Stimulated activated naive CD4-positive, alpha-beta T cell treated with Interleukin-2 at 50 U/mL for 16 hours (primary cell): Measurements from ENCODE around the gene POLR3E.

Source experiments
- DNase-seq: peaks from one replicate; lab custom pipeline; 2025; lab: John Stamatoyannopoulos, UW

Gene POLR3E

DNA sequence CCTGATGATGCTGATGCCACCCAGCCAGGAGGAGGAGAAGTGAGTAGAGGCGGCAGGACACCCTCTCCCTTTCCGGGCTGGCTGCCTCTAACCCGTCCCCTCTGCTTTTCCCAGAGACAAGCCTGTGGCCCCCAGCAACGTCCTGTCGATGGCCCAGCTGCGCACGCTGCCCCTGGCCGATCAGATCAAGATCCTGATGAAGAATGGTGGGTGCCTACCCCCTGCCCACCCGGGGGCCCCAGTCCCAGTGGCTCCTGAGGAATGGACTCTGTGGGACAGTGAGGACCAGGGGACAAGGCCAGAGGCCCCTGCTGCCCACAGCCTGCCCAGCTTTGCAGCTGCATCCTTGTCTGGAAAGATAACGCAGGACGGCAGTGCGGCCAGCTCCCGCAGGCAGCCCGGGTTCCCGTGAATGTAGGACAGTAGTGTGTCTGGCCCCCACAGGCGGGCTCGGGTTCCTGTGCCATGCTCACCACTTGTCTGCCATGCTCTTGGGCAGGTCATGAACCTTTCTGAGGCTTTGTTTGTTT, 19.9 kb downstream of the POLR3E start:
- no peak for DNase-seq

DNA sequence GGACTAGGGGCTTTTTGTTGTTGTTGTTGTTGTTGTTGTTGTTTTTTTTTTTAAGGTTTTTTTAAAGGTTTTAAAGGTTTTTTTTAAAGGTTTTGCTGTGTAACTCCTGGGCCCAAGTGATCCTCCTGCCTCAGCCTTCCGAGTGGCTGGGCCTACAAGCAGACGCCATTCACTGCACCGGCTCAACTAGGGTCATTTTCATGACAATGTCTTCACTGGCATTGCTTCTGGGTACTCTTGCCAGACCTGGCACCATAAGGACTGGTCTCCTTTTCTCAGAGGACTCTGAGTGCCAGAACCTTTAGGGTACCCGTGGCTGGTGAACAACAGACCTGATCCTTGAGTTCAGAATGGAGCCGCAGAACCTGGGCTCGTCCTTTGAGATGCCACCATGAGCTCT, 20.4 kb downstream of the POLR3E start:
- DNase-seq: no peak

DNA sequence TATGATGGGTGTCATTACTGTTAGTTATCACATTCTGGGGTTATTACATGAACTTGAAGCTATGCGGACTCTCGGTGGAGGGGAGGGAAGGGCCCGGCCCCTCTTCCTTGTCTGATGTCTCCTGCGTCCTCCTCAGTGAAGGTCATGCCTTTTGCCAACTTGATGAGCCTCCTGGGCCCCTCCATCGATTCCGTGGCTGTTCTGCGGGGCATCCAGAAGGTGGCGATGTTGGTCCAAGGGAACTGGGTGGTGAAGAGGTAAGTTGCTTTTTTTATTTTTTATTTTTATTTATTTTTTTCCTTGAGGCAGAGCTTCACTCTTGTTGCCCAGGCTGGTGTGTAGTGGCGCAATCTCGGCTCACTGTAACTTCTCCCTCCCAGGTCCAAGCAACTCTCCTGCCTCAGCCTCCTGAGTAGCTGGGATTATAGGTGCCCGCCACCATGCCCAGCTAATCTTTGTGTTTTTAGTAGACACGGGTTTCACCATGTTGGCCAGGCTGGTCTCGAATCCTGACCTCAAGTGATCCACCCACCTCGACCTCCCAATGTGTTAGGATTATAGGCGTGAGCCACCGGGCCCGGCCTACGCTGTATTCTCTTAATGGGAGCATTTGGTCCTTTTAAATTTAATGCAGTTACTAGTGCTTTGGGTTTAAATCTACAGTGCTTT, 21.6 kb downstream of the POLR3E start:
- peak; percentile 20 for DNase-seq

DNA sequence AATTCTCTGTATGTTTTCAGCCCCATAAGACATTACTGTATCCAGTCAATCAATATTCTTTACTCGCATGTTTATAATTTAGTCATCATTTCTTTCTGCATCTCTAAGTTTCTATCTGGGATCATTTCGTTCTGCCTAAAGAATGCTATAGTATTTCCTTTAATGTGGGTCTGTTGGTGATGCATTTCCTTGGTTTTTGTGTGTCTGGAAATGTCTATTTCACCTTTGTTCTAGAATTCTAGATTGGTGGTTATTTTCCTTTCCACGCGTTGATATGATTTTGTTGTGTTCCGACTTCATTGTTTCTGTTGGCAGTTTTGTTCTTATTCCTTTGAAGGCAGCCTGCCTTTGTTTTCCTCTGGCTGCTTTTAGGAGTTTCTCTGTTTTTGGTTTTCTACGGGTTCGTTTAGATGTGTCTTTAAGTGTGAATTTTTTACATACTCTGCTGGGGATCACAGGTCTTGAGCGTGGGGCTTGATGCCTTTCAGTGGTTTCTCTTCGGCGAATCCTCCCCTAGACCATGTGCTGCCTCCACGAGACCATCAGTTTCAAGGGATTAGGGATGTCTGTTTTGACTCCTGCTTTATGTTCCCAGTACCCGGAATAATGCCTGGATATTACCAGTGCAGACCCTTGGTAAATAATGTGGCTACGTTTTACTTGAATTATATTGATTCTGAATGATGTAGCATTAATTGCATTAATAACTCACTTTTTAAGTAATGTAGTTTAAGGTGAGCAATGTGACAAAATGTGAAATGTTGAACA, 23.5 kb downstream of the POLR3E start:
- DNase-seq: no peak

DNA sequence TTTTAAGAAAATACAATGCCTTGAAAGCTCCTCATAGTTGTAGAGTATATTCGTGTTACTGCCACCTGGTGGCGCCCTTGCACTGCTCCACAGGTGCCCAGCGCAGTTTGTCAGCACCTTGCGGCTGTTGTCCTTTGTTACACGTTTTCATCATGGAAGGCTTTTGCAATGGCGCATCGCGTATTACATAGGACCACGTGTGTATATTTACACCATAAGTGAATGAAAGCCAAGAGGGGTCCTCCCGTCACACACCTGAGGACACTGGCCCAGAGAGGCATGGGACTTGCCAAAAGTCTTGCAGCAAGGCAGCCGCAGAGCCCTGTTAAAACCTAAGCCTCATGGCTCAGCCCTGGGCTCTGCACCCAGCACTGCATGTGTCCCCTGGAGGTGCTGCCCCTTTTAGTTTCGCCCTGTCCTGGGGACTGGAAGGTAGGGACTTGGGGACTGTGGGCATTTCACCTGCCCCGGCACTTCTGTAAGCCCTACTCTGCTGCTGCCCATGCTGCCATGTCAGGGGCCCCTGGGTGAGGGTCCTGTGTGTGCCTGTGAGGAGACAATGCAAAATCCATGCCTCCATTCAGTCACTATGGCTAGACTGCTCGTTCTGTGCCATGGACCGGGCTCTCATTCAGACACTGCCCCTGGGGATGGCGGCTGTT, 24.3 kb downstream of the POLR3E start:
- DNase-seq: peak; percentile 60

DNA sequence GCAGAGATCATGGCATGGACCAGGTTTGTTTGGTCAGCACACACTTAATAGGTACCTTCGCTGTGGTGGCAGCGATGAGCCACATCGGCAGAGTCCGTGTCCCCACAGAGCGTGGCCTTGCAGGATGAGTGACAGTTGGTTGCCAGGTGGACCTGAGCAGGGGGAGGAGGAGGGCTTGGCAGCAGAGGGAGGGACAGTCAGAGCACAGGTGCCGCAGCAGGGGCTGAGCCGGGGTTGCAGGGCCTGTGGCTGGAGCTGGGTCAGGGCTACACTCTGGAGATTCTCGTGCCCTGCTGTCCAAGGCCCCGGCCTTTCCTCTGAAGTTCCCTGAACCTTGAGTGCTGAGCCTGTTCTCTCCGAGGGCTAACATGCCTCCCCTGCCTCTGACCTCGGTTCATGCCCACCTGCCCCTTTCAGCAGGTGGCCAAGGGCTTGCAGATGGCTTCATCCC, 24.8 kb downstream of the POLR3E start:
- no peak for DNase-seq

DNA sequence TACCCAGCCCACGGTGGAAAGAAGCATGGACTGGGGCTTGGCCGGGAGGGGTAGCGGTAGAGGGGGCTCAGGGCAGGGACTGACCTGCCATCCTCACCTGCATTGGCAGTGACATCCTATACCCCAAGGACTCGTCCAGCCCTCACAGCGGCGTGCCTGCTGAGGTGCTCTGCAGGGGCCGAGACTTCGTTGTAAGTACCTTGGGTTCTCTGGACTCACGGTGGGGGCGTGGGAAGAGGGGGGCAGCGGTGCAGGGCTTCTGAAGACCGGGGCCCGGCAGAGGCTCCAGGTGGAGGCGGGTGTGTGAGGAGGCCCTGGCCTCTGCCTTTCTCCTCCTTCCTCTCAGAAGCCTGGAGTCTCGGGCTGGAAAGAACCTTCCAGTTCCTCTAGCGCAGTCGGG, 25.5 kb downstream of the POLR3E start:
- DNase-seq: no peak

DNA sequence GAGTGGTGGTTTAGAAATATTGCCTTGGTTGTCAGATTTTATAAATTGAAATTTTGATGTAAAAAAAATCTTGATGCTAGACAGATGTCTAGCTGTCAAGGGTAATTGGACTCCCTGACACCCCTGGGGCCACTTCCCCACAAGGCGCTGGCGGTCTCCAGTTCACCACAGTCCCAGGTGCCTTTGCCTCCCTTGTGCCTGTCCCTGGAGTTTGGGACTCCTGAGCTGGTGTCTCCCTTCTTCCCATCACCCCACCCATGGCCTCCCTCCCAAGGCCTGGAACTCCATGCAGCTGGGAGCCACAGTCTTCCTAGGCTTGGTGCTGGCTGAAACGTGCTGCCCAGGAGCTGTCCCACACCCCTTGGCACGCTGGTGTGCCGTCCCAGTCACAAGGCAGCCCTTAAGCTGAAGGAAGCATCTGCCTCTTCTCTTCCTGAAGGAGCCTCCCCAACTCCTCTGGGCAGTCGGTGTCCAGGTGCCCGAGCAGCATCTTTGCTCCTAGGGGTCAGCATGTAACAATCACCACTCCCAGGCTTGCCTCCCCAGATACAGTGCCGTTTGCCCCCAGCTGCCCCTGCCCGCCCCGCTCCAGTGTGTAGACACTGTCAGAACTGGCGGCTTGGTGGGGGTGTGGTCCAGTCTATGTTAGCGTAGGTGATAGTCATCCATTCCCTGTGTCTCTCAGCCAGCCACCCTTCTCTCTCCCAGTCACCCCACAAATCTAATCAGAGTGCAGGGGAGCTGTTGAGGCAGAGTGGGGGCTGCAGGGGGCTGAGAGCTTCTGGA, 26.2 kb downstream of the POLR3E start:
- no peak for DNase-seq

DNA sequence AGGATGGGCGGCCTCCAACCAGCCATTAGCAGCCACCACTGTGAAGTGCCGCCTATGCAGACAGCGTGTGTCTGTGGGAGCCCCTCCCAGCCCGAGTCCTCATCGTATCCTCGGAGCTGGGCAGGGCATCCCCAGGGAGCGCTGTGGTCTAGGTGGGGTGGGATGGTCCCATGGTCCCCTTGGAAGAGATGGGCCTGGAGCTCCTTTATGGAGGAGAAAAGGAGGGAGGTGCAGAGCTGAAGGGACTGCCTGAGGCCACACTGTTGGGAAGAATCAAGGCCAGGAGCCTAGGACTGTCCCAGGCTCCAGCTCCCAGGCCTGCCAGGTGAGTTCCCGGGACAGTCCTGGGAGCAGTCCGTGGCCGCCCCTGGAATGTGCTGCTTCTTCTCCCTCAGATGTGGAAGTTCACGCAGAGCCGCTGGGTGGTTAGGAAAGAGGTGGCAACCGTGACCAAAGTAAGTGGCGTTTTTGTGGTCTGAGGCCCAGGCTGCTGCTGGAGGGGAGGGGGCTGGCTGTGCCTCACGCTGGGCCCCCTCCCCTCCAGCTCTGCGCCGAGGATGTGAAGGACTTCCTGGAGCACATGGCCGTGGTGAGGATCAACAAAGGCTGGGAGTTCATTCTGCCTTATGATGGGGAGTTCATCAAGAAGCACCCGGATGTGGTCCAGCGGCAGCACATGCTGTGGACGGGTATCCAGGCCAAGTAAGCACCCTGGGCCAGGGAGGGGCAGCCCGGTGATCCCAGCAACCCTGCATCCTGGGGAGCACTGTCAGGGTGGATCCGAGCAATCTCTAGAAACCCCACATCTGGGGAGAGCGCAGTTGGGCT, 27.0 kb downstream of the POLR3E start:
- no peak for DNase-seq

DNA sequence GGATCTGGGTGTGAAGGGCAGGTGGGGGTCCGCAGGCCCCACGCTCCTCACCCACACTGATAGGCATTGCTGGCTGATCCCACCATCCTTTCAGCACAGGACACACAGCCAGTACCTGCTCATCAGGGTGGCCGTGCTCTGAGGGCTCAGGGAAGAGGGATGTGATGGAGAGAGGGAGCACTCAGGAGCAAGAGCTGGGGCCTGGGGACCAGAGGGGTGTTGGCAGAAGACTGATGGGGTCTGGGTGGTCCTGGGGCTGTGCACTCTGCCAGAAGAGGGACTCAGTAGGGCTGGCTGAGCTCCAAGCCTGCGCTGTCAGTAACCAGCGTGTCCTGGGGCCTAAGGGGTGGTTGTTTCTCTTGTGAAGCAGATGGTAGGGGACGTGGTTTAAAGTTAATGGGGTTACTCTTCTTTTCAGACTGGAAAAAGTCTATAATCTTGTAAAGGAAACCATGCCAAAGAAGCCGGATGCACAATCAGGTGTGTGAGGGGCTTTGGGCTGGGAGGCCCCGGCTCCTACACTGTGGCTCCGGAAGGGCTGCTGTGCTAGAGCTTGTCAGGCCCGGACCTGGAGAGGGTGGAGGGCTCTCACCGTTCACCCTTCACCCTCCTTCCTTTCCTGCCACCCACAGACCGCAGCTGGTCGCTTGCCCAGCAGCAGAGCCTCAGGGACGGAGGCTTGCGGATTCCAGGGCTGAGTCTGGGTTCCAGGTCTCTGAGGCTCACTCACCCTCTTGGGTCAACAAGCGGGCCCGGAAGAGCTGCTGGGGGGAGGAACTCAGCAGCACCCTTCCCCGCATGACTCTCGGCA, 27.8 kb downstream of the POLR3E start:
- no peak for DNase-seq

DNA sequence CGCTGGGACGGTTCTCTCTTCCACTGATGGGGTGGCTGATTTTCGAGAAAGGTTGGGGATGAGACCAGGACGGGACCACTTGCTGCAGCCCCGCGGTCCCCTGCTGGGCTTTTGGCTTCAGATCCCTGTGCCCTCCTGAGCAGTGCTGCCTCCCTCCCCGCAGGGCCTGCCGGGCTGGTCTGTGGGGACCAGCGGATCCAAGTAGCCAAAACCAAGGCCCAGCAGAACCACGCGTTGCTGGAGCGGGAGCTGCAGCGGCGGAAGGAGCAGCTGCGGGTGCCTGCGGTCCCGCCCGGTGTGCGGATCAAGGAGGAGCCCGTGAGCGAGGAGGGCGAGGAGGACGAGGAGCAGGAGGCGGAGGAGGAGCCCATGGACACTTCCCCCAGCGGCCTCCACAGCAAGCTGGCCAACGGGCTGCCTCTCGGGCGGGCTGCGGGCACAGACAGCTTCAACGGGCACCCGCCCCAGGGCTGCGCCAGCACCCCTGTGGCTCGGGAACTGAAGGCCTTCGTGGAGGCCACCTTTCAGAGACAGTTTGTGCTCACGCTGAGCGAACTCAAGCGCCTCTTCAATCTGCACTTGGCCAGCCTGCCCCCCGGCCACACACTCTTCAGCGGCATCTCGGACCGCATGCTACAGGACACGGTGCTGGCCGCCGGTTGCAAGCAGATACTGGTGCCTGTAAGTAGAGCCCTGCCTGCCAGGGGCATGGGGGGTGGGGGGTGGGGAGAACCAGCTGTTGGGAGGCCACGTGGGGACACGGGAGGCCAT, 28.6 kb downstream of the POLR3E start:
- no peak for DNase-seq

DNA sequence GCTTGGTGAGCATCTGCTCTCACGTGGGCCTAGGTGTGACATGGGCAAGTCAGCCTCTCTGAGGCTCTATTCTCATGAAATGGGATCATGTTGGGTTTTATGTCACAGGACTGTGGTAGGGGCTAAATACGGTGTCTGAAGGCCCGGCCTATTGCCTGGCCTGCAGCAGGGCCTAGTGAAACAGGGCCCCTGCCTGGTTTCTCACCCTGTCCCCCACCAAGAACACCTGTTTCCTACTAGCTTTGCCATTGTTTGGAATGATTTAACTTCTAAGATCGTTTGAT, 29.1 kb downstream of the POLR3E start:
- no peak for DNase-seq

DNA sequence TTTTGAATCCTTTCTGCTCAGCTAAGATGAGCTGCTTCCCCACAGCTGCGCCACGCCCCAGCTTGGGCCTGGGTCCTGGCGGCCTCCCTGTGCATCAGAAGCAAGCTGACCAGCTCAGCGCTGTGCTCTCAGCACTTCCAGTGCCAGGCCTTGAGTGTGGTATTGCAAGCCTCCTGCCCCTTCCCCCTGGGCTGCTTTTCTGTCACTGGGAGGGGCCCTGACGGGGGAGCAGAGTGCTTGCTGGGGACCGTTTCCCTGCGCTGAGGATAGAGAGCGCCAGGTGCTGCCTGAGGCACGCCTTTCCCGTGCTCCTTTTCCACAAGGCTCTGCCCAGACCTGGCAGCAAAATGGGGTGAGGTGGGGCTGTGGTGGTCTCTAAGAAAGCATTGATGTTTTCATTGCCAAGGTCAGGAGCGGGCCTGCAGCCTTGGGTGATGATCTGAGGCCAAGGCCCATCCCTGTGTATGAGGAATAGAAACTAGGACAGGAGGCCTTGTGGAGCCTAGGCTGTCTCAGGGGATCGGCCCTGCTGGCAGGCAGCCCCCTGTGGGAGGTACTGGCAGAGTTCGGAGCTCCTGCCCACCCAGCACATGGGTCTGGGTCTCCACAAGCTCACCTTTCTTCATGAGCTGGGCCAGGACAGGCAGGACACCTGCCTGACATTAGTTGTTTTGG, 29.7 kb downstream of the POLR3E start:
- no peak for DNase-seq

DNA sequence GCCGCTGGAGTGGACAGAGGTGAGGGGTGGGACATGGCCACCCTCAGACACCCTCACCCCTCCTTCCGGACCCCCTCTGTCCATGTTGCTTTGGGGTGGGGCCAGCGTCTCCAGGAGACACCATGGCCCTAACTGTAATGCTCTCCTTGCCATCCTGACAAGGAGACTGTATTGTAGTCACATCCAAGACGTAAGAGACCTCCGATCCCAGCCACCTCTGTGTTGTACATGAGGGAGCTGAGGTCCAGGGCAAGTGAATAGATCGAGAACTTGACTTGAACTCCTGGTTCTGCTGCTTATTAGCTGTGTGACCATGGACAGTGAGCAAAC, 30.2 kb downstream of the POLR3E start:
- no peak for DNase-seq

DNA sequence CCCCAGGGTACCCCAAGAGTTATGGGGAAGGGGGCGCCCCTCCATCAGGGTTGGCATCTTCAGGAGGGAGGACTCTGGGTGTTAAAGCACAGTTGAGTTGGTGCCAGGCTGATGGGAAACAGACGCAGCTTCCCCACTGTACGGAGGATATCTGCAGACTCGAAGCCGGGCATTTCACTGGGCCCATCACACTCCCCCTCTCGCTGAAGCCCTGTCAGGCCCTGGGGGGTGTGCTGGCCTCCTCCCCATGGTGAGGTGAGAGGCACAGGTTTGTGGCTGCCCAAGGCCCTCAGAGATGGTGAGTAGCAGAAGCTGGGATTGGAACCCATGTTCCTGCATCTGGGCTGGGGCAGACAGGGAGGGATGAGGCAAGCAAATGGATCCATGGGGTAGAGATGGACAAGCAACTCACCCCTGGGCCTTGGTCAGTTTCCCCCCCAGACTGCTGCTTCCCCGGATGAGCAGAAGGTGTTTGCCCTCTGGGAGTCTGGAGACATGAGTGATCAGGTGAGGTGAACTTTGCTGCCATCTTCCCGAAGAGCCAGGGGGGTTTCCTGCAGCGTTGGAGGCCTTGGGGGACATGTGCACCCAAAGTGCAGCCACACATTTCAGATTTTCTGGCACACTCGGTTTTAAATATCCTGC, 31.0 kb downstream of the POLR3E start:
- DNase-seq: no peak

DNA sequence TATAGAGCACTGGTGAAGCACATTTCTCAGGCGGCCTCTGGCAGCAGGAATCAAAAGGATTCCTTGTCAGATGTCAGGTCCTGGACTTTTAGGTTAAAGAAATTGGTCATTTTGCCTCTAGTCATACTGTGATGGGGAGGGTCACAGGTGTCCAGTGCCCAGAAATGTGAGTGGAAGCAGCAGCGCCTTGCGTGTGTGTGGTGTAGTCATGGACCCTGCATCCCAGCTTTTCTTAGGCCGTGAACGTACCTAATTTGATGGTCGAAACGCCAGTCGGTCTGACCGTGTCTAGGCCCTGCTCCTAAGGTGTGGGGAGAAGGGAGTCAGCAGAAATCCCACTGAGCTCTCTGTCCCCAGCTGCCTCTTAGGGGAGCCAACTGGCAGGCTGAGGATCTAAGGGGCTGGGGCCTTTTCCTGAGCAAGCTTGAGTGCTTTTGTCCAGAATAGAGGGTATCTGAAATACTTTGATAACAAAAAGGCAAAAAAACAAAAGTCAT, 32.0 kb downstream of the POLR3E start:
- no peak for DNase-seq

DNA sequence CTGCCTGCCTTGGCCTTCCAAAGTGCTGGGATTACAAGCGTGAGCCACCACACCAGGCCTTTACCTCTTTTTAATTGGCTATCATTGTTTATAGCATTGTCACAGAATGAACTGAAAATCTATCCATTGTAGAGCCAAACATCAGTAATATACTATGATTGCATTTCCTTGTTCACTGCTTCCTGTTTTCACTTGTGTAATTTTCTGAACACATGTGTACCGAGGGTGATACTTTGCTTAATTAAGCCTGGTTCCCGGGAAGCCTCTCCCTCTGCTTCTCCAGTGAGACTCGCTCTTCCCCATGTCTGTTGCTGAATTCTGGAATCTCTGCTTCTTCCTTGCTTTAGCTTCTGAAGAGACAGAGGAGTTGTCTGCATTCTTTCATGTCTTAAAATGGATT, 33.1 kb downstream of the POLR3E start:
- DNase-seq: no peak

DNA sequence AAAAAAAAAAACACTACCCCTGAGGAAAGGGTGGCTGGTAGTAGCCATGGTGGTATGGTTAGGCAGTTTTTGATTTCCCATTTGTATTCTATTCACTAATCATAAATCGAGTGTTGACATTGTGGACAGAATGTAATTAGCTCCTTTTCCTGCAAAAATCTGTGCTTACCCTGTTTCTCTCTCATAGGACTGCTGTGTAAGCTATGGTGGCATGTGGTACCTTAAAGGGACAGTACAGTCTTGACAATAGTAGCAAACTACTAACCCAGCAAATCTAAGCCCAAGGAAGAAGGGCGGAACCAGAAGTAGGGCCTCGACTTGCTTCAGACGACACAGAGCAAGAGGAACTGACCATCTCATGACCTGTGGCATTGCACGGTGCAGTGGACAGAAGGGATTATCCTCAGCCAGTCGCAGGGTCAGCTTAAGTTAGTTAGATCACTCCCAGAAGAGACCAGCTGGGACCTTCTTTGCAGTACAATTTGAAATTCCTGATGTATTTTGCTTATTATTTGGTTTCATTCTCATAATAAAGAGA, 36.3 kb downstream of the POLR3E start:
- no peak for DNase-seq
